Adipocyte (in vitro differentiated cells): ENCODE measurements around the gene NR1H2.
A peak's percentile ranks its signal among the peaks of the same experiment; 100 is the strongest.

ENCODE experiments used
- DNase-seq: peaks from one replicate; pipeline ENCODE4 v3.0.0-alpha.2; 2015; ENCODE audit warnings: low read depth
- H3K27me3 ChIP-seq: replicated peaks from 2 replicates; pipeline ENCODE4 v1.7.0; 2013; ENCODE audit warnings: mild to moderate bottlenecking, low read length, moderate library complexity; ENCODE audit not compliant: control insufficient read depth, insufficient read depth
- H3K36me3 ChIP-seq: 2 replicates; pipeline ENCODE4 v1.7.0; 2013; ENCODE audit warnings: low read length, mild to moderate bottlenecking, moderate library complexity; ENCODE audit not compliant: control insufficient read depth, insufficient read depth, severe bottlenecking
- H3K4me1 ChIP-seq: 2 replicates; pipeline ENCODE4 v1.7.0; 2013; ENCODE audit warnings: mild to moderate bottlenecking, low read length, moderate library complexity; ENCODE audit not compliant: control insufficient read depth, insufficient read depth
- H3K4me3 ChIP-seq: 2 replicates; pipeline ENCODE4 v1.7.0; 2013; ENCODE audit warnings: mild to moderate bottlenecking, low read length, moderate library complexity
- H3K9ac ChIP-seq: 2 replicates; pipeline ENCODE4 v1.7.0; 2013; ENCODE audit warnings: mild to moderate bottlenecking, low read length, moderate library complexity
- H3K9me3 ChIP-seq: 2 replicates; pipeline ENCODE4 v1.7.0; 2013; ENCODE audit warnings: mild to moderate bottlenecking, low read length, moderate library complexity; ENCODE audit not compliant: control insufficient read depth

The NR1H2 gene

DNA sequence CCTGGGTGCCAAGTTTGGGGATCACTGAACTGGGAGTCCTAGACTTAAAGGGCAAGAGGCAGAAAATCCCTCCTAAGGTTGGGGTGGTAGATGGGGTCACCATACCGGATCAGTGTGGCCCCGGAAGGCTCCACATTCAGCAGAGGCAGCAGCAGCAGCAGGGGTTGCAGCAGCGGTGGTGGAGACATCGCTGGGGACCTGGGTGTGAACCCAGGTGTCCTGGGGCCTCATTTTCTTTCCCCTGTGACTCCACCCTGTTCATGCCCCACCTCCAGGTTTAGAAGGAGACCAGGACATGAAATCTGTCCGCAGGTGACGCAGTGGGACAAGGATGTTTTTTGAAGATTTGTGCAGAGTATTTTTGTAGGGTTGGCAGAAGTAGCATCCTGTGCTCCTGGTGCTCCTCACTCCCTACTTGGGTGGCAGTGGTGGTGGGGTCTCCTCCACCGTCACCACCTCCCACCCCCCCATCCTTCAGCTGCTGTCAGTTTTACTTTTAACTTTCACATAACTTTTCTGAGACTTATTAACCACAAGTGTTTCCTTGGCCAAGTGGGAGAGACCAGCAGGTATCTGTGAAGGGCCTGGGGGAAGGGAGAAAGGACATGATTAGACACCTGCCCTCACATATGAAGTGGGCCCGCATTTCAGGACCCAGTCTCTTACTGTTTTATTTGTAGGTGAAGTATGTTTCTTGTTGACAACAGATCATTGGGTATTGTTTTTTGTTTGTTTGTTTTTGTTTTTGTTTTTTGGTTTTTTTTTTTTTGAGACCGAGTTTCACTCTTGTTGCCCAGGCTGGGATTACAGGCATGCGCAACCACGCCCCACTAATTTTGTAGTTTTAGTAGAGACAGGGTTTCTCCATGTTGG, 10.6 kb upstream of the NR1H2 start, which contains the start of gene NAPSA:
Gene NAPSA (minus strand): TSS at position 206 of the 873 bp plus-strand sequence. CDS start 18 bp downstream, at position 188.
- Histone ChIP-seq H3K4me1 (no peaks in the 10 kb centered on the region), H3K9ac (no peak within 1 kb of the TSS), H3K36me3 (no peaks in the 10 kb centered on the region), H3K4me3 (no peak within 1 kb of the TSS), H3K27me3 (no peaks in the 10 kb centered on the region), H3K9me3 (no peaks in the 10 kb centered on the region)
- DNase-seq: no peak

DNA sequence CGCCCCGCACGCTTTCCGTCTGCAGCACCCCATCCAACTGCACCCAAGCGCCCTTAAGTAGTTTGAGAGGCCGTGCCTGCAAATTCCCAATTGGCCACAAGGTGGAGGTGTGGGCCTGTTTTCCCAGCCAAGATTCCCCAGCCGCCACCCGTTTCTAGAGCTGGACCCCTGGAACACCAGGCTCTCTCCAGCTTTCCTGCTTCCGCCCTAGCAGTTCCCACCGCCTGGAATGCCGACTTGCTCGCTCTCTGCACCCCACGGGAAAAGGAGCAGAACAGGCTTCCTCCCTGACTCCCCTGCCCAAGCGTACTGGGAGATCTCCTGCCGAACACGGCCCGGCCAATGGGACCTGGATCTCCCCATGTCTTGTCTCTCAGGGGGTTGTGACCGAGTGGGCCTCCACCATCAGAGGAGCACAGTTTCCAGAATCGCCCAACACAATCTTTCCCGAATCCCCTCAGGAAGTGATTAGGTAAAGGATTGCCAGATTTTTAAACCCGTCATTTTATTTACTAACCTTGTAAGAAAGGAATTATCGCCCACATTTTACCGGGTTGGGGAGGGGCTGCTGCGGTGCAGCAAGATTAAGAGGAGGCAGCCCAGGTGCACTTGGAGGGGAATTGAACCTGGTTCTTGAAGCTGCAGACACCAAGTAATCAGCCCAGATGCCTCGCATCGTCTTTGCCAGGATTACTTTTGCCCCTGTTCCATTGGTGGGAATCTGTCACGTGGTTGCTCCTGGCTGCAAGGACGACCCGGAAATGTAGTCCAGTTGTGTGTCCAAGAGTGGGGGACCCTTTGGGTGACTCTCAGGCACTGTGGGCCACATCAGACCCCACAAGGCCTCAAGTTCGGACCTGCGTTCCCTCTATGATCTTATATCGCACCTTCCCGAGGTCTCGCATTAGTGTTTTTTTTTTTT, 7.3 kb upstream of the NR1H2 start:
- peak; percentile 90 for DNase-seq
- H3K4me3 ChIP-seq: peak overlapping the region; percentile 93
- no peaks in the 10 kb centered on the region for H3K9me3 ChIP-seq
- H3K9ac ChIP-seq: peak overlapping the region; percentile 98
- H3K36me3 ChIP-seq: no peaks in the 10 kb centered on the region
- no peaks in the 10 kb centered on the region for H3K4me1 ChIP-seq
- H3K27me3 ChIP-seq: no peaks in the 10 kb centered on the region

DNA sequence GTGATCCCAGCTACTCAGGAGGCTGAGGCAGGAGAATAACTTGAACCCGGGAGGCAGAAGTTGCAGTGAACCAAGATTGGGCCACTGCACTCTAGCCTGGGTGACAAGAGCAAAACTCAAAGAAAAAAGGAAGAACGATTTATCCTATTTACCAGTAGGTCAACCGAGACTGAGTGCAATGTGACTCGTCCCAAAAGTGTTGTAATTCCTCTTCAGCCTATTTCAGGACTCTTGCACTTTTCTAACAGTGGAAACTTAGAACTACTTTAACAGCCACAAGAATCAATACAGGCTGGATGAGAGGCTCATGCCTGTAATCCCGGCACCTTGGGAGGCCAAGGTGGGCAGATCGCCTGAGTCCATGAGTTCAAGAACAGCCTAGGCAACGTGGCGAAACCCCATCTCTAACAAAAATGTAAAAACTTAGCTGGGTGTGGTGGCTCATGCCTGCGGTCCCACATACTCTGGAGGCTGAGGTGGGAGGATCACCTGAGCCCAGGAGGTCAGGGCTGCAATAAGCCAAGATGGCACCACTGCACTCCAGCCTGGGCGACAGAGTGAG, 4.3 kb upstream of the NR1H2 start:
- H3K9me3 ChIP-seq: no peaks in the 10 kb centered on the region
- DNase-seq: no peak
- H3K4me3 ChIP-seq: no peak overlapping the region
- H3K36me3 ChIP-seq: no peaks in the 10 kb centered on the region
- peaks cover 3% of the 10 kb centered on the region for H3K4me1 ChIP-seq
- no peak overlapping the region for H3K9ac ChIP-seq
- H3K27me3 ChIP-seq: no peaks in the 10 kb centered on the region

DNA sequence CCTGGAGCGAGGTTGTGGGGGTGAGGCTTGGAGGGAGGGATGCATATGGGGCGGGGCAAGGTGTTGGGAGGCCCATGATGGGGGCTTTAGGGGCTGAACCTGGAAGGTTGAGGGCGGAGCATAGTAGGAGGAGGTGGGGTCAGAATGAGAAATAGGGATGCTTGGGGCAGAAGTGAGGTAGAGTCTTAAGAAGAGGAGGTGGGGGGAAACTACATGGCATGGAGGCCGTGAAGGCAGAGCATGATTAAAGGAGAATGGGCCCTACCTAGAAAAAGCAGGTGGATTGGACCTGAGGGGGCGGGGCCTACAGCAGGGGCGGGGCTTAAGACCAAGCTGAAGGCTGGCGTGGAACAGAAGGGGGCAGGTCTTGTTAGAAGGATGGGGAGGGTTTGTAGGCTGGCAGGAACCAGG, 799 bp downstream of the NR1H2 start:
- H3K9me3 ChIP-seq: no peaks in the 10 kb centered on the region
- H3K36me3 ChIP-seq: peaks cover 38% of the 10 kb centered on the region
- peaks cover 15% of the 10 kb centered on the region for H3K4me1 ChIP-seq
- H3K4me3 ChIP-seq: no peak overlapping the region
- H3K27me3 ChIP-seq: no peaks in the 10 kb centered on the region
- DNase-seq: peak; percentile 29
- no peak overlapping the region for H3K9ac ChIP-seq

DNA sequence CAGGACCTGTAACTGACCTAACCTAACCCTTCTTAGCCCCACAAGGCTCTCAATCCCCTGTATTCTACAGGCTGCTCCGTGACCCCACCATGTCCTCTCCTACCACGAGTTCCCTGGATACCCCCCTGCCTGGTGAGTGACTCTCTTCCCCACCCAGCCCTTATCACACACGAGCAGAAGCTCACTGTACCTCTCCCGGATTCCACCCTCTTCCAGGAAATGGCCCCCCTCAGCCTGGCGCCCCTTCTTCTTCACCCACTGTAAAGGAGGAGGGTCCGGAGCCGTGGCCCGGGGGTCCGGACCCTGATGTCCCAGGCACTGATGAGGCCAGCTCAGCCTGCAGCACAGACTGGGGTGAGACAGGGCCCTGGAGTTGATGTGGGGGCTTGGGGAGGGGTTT, 1.3 kb downstream of the NR1H2 start:
- no peak overlapping the region for H3K4me3 ChIP-seq
- peaks cover 41% of the 10 kb centered on the region for H3K36me3 ChIP-seq
- H3K9me3 ChIP-seq: no peaks in the 10 kb centered on the region
- no peaks in the 10 kb centered on the region for H3K27me3 ChIP-seq
- peaks cover 15% of the 10 kb centered on the region for H3K4me1 ChIP-seq
- DNase-seq: no peak
- no peak overlapping the region for H3K9ac ChIP-seq

DNA sequence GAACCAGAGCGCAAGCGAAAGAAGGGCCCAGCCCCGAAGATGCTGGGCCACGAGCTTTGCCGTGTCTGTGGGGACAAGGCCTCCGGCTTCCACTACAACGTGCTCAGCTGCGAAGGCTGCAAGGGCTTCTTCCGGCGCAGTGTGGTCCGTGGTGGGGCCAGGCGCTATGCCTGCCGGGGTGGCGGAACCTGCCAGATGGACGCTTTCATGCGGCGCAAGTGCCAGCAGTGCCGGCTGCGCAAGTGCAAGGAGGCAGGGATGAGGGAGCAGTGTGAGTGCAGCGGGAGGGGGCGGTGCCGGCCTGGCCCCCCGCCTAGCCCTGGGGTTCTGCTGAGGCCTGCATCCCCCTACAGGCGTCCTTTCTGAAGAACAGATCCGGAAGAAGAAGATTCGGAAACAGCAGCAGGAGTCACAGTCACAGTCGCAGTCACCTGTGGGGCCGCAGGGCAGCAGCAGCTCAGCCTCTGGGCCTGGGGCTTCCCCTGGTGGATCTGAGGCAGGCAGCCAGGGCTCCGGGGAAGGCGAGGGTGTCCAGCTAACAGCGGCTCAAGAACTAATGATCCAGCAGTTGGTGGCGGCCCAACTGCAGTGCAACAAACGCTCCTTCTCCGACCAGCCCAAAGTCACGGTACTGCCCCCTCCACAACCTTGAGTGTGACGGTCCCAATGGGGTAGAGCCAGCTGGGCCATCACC, 2.1 kb downstream of the NR1H2 start:
- no peak overlapping the region for H3K9ac ChIP-seq
- H3K4me3 ChIP-seq: no peak overlapping the region
- H3K9me3 ChIP-seq: no peaks in the 10 kb centered on the region
- DNase-seq: no peak
- H3K4me1 ChIP-seq: peaks cover 15% of the 10 kb centered on the region
- no peaks in the 10 kb centered on the region for H3K27me3 ChIP-seq
- H3K36me3 ChIP-seq: peaks cover 42% of the 10 kb centered on the region

DNA sequence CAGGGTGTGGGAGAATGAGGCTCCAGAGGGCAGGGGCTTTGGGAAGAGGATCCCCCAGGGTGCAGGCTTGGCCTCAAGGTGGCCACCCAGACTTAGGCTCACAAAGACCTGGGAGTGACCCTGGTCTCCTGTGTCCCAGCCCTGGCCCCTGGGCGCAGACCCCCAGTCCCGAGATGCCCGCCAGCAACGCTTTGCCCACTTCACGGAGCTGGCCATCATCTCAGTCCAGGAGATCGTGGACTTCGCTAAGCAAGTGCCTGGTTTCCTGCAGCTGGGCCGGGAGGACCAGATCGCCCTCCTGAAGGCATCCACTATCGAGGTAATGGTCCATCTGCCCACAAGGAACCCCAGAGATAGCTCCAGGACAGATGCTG, 2.6 kb downstream of the NR1H2 start:
- peaks cover 42% of the 10 kb centered on the region for H3K36me3 ChIP-seq
- H3K9me3 ChIP-seq: no peaks in the 10 kb centered on the region
- H3K27me3 ChIP-seq: no peaks in the 10 kb centered on the region
- H3K4me1 ChIP-seq: peaks cover 19% of the 10 kb centered on the region
- H3K9ac ChIP-seq: no peak overlapping the region
- DNase-seq: no peak
- H3K4me3 ChIP-seq: no peak overlapping the region

DNA sequence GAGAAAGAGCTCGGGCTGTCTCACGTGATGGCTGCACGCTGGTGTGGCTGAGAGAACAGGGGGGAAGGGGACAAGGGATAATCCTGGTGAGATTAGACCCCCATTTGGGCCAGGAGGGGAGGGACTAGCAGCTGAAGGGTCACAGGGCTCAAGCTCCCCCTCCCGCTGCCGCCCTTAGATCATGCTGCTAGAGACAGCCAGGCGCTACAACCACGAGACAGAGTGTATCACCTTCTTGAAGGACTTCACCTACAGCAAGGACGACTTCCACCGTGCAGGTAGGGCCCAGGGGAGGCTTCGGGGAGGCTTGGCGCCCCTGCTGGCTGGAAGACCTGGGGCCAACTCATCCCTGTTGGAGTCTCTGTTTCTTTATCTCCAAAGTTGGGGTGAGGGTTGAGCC, 3.3 kb downstream of the NR1H2 start:
- no peaks in the 10 kb centered on the region for H3K9me3 ChIP-seq
- peaks cover 42% of the 10 kb centered on the region for H3K36me3 ChIP-seq
- H3K4me3 ChIP-seq: no peak overlapping the region
- no peaks in the 10 kb centered on the region for H3K27me3 ChIP-seq
- no peak overlapping the region for H3K9ac ChIP-seq
- DNase-seq: no peak
- H3K4me1 ChIP-seq: peaks cover 21% of the 10 kb centered on the region

DNA sequence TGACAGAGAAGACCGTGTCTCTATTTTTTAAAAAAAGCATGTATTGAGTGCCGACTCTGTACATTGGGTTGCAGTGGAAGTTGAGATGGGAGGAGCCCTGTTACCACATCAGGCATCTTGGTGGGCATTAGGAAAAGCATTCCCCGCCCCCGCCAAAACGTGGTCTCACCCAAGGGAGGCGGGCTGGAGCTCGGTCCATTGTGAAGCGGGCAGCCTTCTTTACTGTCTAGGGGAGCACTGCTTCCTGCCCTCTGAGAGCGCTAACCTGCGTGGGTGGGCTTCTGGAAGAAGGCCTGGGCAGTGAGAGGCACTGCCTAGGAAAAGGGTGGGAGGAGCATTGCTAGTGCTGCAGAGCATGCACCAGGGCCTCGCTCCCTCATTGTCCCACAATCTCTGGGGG, 3.9 kb downstream of the NR1H2 start:
- Histone ChIP-seq H3K27me3 (no peaks in the 10 kb centered on the region), H3K9me3 (no peaks in the 10 kb centered on the region), H3K36me3 (peaks cover 42% of the 10 kb centered on the region), H3K4me1 (peaks cover 25% of the 10 kb centered on the region), H3K9ac (peak overlapping the region; percentile 19), H3K4me3 (no peak overlapping the region)
- no peak for DNase-seq

DNA sequence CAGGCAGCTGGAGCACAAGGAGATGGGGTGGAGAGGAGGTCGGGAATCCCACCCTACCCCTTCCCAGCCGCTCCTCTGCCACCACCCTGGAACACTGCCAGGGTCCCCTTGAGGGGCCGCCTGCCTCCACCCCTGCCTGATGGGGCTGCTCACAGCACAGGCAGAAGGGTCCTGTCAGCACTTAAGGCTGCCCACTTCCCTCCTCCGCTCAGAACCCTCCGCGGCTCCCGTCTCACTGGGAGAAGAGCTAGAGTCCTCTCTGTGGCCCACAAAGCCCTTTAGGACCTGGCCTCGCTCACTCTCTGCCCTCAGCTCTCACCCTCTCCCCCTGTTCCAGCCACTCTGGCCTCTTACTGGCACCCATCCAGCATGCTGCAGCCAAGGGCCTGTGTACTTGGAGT, 4.5 kb downstream of the NR1H2 start:
- no peak for DNase-seq
- no peaks in the 10 kb centered on the region for H3K9me3 ChIP-seq
- H3K27me3 ChIP-seq: no peaks in the 10 kb centered on the region
- peaks cover 27% of the 10 kb centered on the region for H3K4me1 ChIP-seq
- H3K36me3 ChIP-seq: peaks cover 42% of the 10 kb centered on the region
- H3K4me3 ChIP-seq: no peak overlapping the region
- H3K9ac ChIP-seq: peak overlapping the region; percentile 19
